ENCODE results near the gene DBX2.
"Not testable (repeated sequence)": the region's sequence is repeated elsewhere in the genome, so short reads cannot be mapped to it uniquely, and the experiment has no call there.

DBX2 gene

GRCh38 chr12:45050751-45051571 is at the start of gene DBX2:
Gene DBX2 (minus strand): TSS chr12:45051099. CDS start chr12:45050927, 172 bp downstream.
- H3K9ac ChIP-seq (ENCODE audit: low read length), result no peak within 1 kb of the TSS
- H3K9me3 ChIP-seq (ENCODE audit: control insufficient read depth, insufficient read depth, low read depth, low read length), result no peaks in the 10 kb centered on the region
- no peaks in the 10 kb centered on the region for H3K36me3 ChIP-seq (ENCODE audit: control insufficient read depth, insufficient read depth, low read length)
- no peak within 1 kb of the TSS for H3K27ac ChIP-seq (ENCODE audit: low read depth, low read length)
- peak within 1 kb of the TSS; percentile 59 for H3K4me3 ChIP-seq (ENCODE audit: low read depth, low read length)
- H3K27me3 ChIP-seq (ENCODE audit: control insufficient read depth, insufficient read depth, low read length), result peaks cover 79% of the 10 kb centered on the region
- no peaks in the 10 kb centered on the region for H3K4me1 ChIP-seq (ENCODE audit: control insufficient read depth, insufficient read depth, low read length)

GRCh38 chr12:45098766-45099165 is 47.9 kb upstream of the DBX2 start:
- no peak overlapping the region for H3K9ac ChIP-seq (ENCODE audit: low read length)
- no peak overlapping the region for H3K27ac ChIP-seq (ENCODE audit: low read depth, low read length)
- H3K36me3 ChIP-seq (ENCODE audit: control insufficient read depth, insufficient read depth, low read length), result no peaks in the 10 kb centered on the region
- no peaks in the 10 kb centered on the region; the same call in 1 of the 2 replicates for H3K27me3 ChIP-seq (ENCODE audit: control insufficient read depth, insufficient read depth, low read length)
- no peak overlapping the region for H3K4me3 ChIP-seq (ENCODE audit: low read depth, low read length)
- no peaks in the 10 kb centered on the region for H3K4me1 ChIP-seq (ENCODE audit: control insufficient read depth, insufficient read depth, low read length)
- H3K9me3 ChIP-seq (ENCODE audit: control insufficient read depth, insufficient read depth, low read depth, low read length), result no peaks in the 10 kb centered on the region

DNA sequence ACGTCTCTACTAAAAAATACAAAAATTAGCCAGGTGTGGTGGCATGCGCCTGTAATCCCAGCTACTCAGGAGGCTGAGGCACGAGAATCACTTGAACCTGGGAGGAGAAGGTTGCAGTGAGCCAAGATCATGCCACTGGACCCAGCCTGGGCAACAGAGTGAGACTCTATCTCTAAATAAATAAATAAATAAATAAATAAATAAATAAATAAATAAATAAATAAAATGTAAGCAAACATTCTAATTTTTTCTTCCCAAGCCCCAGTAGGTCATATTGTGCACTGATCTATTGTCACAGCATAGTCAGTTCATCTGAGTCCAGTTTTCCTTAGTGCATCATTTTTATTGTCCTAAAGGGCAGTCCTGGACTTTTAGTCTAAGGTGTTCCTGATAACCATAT is 44.5 kb upstream of the DBX2 start:
- H3K4me3 ChIP-seq (ENCODE audit: low read depth, low read length); H3K4me1 ChIP-seq (ENCODE audit: control insufficient read depth, insufficient read depth, low read length); H3K36me3 ChIP-seq (ENCODE audit: control insufficient read depth, insufficient read depth, low read length); H3K27me3 ChIP-seq (ENCODE audit: control insufficient read depth, insufficient read depth, low read length); H3K9me3 ChIP-seq (ENCODE audit: control insufficient read depth, insufficient read depth, low read depth, low read length); H3K9ac ChIP-seq (ENCODE audit: low read length); H3K27ac ChIP-seq (ENCODE audit: low read depth, low read length): not testable (repeated sequence)

DNA sequence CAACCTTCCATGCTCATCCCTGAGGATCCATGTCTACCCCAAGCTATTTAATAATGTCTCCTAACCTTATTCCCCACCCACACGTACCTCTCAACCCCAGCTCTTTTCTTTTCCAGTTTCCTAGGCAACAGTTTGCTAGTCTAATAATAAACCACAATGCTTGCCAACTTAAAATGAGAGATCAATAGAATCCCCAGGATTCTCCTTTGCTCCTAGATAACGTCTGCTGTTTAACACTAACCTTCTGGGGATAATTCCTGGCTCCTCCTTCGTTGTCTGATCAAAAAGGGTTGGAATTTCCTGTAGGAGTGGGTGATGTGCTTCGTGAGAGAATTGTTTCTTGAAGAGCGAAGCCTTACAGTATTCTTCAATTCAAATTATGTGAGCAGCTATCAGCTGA is 42.2 kb upstream of the DBX2 start:
- Histone ChIP-seq H3K27me3 (ENCODE audit: control insufficient read depth, insufficient read depth, low read length) (no peaks in the 10 kb centered on the region), H3K9me3 (ENCODE audit: control insufficient read depth, insufficient read depth, low read depth, low read length) (no peaks in the 10 kb centered on the region), H3K27ac (ENCODE audit: low read depth, low read length) (no peak overlapping the region), H3K4me1 (ENCODE audit: control insufficient read depth, insufficient read depth, low read length) (no peaks in the 10 kb centered on the region; the same call in 1 of the 2 replicates), H3K9ac (ENCODE audit: low read length) (no peak overlapping the region), H3K4me3 (ENCODE audit: low read depth, low read length) (no peak overlapping the region), H3K36me3 (ENCODE audit: control insufficient read depth, insufficient read depth, low read length) (no peaks in the 10 kb centered on the region)

DNA sequence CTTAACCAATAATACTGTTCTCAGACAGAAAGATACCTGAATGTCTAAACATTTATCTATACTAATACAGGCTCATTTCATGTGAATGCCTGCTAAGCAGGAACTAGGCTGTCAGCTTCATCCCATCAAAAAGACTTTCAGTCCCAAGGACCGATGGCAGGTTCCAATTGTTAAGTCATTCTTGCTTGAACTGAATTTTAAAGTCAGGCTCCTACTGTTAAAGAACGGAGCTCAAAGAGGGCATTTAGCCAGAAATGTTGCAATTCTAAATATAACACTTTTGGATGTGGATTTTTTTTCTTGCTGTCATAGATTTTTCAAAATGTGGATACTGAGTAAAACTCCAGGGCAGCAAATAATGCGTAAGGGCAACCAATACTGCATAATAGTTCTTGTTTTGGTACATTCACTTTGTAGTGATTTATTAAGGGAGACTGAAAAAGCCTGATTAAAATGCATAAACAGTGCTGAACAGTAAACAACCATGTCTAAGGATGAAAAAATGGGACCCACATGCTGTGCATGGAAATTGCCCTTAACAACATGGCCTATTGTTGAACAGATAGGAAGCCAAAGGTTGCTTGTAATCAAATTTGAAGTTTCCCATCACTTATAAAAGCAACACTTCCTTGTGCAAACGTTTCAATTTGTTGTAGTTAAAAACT is 38.6 kb upstream of the DBX2 start:
- Histone ChIP-seq H3K4me1 (ENCODE audit: control insufficient read depth, insufficient read depth, low read length) (no peaks in the 10 kb centered on the region; the same call in 1 of the 2 replicates), H3K27ac (ENCODE audit: low read depth, low read length) (no peak overlapping the region), H3K27me3 (ENCODE audit: control insufficient read depth, insufficient read depth, low read length) (no peaks in the 10 kb centered on the region), H3K4me3 (ENCODE audit: low read depth, low read length) (no peak overlapping the region), H3K9me3 (ENCODE audit: control insufficient read depth, insufficient read depth, low read depth, low read length) (no peaks in the 10 kb centered on the region), H3K36me3 (ENCODE audit: control insufficient read depth, insufficient read depth, low read length) (no peaks in the 10 kb centered on the region), H3K9ac (ENCODE audit: low read length) (no peak overlapping the region)

- Histone ChIP-seq H3K9ac (ENCODE audit: low read length) (no peak overlapping the region), H3K27me3 (ENCODE audit: control insufficient read depth, insufficient read depth, low read length) (no peaks in the 10 kb centered on the region), H3K36me3 (ENCODE audit: control insufficient read depth, insufficient read depth, low read length) (no peaks in the 10 kb centered on the region), H3K27ac (ENCODE audit: low read depth, low read length) (no peak overlapping the region), H3K4me3 (ENCODE audit: low read depth, low read length) (no peak overlapping the region), H3K4me1 (ENCODE audit: control insufficient read depth, insufficient read depth, low read length) (no peaks in the 10 kb centered on the region; the same call in 1 of the 2 replicates), H3K9me3 (ENCODE audit: control insufficient read depth, insufficient read depth, low read depth, low read length) (no peaks in the 10 kb centered on the region)
These were observed 37.7 kb upstream of the DBX2 start for GRCh38 chr12:45088608-45089007.

- H3K9me3 ChIP-seq (ENCODE audit: control insufficient read depth, insufficient read depth, low read depth, low read length); H3K9ac ChIP-seq (ENCODE audit: low read length); H3K4me1 ChIP-seq (ENCODE audit: control insufficient read depth, insufficient read depth, low read length); H3K36me3 ChIP-seq (ENCODE audit: control insufficient read depth, insufficient read depth, low read length); H3K27ac ChIP-seq (ENCODE audit: low read depth, low read length); H3K4me3 ChIP-seq (ENCODE audit: low read depth, low read length); H3K27me3 ChIP-seq (ENCODE audit: control insufficient read depth, insufficient read depth, low read length): not testable (repeated sequence)
These were observed 33.3 kb upstream of the DBX2 start for GRCh38 chr12:45084248-45084647.

DNA sequence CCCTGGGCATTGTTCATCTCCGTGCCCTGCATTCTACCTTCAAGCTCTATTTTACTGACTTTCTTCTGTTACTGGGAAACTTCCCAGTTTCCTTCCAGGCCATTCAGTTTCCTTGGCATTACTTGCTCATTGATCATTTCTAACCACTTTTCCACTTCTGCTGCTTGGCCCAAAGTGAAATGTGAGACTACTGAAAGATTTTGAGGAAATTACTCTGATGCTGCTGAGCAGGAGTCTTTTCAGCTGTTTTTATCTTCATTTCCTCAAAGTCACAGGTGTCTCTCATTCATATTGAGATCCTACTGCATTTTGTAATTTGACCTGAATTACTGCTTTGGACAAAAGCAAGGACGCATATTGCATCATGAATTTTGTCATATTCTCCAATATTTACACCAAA is 26.4 kb upstream of the DBX2 start:
- Histone ChIP-seq H3K4me3 (ENCODE audit: low read depth, low read length) (0 out of 2 replicates have a peak overlapping the region, but pooled peaks have one; percentile 18), H3K9ac (ENCODE audit: low read length) (no peak overlapping the region), H3K27ac (ENCODE audit: low read depth, low read length) (peak overlapping the region; percentile 61; the same call in 1 of the 2 replicates)

GRCh38 chr12:45076417-45077026 is 25.6 kb upstream of the DBX2 start:
- H3K4me1 ChIP-seq (ENCODE audit: control insufficient read depth, insufficient read depth, low read length), result peaks cover 28% of the 10 kb centered on the region
- no peaks in the 10 kb centered on the region for H3K36me3 ChIP-seq (ENCODE audit: control insufficient read depth, insufficient read depth, low read length)
- H3K27me3 ChIP-seq (ENCODE audit: control insufficient read depth, insufficient read depth, low read length), result no peaks in the 10 kb centered on the region
- H3K9ac ChIP-seq (ENCODE audit: low read length), result no peak overlapping the region
- H3K27ac ChIP-seq (ENCODE audit: low read depth, low read length), result no peak overlapping the region; the same call in 1 of the 2 replicates
- no peaks in the 10 kb centered on the region for H3K9me3 ChIP-seq (ENCODE audit: control insufficient read depth, insufficient read depth, low read depth, low read length)
- no peak overlapping the region for H3K4me3 ChIP-seq (ENCODE audit: low read depth, low read length)

More for the DNA sequence above, 26.4 kb upstream of the DBX2 start:
- Histone ChIP-seq H3K4me1 (ENCODE audit: control insufficient read depth, insufficient read depth, low read length) (peaks cover 28% of the 10 kb centered on the region), H3K9me3 (ENCODE audit: control insufficient read depth, insufficient read depth, low read depth, low read length) (no peaks in the 10 kb centered on the region), H3K36me3 (ENCODE audit: control insufficient read depth, insufficient read depth, low read length) (no peaks in the 10 kb centered on the region), H3K27me3 (ENCODE audit: control insufficient read depth, insufficient read depth, low read length) (no peaks in the 10 kb centered on the region)

DNA sequence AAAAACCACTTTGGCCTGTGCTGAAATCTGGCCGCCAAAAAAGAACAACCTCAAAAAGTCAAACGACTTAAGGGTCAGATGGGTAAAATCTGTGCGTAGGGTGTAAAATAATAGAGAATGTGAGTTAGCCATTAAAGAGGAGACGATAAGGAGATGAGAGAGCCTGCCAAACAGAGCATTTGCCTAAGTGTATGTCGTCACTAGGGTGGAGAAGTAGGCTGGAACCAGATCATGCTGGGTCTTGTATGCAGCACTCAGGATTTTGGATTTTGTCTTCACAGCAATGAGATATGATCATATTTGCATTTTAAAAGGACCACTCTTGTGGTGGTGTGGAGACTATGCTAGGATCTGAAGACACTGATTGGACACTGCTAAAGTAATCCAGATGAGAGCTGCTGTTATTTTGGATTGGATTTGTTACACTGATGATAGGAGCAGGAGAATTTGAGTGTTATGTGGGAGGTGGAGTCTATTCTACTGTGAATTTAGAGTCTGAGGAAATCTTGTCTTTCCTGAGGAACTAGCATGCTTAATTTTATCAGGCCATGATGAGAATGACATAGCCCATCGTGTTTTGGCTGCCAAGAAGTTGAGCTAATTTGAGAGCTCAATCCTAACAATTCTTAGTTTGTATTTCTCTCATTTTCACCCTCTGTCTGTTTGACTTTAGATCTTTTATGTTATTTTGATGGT is 24.8 kb upstream of the DBX2 start:
- H3K27me3 ChIP-seq (ENCODE audit: control insufficient read depth, insufficient read depth, low read length), result no peaks in the 10 kb centered on the region
- H3K36me3 ChIP-seq (ENCODE audit: control insufficient read depth, insufficient read depth, low read length), result no peaks in the 10 kb centered on the region
- no peaks in the 10 kb centered on the region for H3K9me3 ChIP-seq (ENCODE audit: control insufficient read depth, insufficient read depth, low read depth, low read length)
- no peak overlapping the region for H3K4me3 ChIP-seq (ENCODE audit: low read depth, low read length)
- H3K4me1 ChIP-seq (ENCODE audit: control insufficient read depth, insufficient read depth, low read length), result peaks cover 28% of the 10 kb centered on the region
- no peak overlapping the region for H3K27ac ChIP-seq (ENCODE audit: low read depth, low read length)
- H3K9ac ChIP-seq (ENCODE audit: low read length), result no peak overlapping the region
